ENCODE measurements around the gene ZDHHC14.

The ZDHHC14 gene

DNA sequence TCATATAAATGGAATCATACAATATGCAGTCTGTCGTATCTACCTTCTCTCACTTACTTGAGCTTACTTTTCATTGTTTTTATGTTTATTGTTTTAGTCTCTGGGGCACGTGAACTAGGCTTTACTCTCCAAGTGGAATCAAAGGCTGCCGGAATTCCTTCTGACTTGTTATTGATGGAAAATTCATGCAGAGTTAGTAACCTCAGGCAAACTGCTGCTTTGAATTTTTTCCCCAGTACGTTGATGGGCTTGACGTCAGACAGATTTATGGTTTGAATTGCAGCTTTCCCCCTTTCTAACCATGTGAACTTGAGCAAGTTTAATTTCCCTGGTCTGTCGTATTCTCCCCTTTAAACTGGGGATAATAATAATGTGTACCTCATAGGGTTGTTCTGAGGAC is 68.6 kb downstream of the ZDHHC14 start:
- H3K36me3 ChIP-seq (ENCODE audit: low read length): no peaks in the 10 kb centered on the region
- H3K27me3 ChIP-seq (ENCODE audit: low read length): no peaks in the 10 kb centered on the region
- no peaks in the 10 kb centered on the region for H3K9me3 ChIP-seq (ENCODE audit: insufficient read depth, low read length)
- no peak overlapping the region for H3K4me3 ChIP-seq (ENCODE audit: insufficient read depth, low read length, poor library complexity, severe bottlenecking)
- no peak overlapping the region for H3K27ac ChIP-seq (ENCODE audit: low read depth, low read length)
- H3K79me2 ChIP-seq (ENCODE audit: insufficient read depth, low read length): no peaks in the 10 kb centered on the region
- H3K9me2 ChIP-seq (replicated peaks; ENCODE audit: insufficient read depth, low read length): no peaks in the 10 kb centered on the region
- no peak overlapping the region for H2AFZ ChIP-seq (ENCODE audit: low read depth, low read length, severe bottlenecking)
- no peaks in the 10 kb centered on the region for H3F3A ChIP-seq (ENCODE audit: insufficient read depth)
- H3K9ac ChIP-seq (ENCODE audit: low read length): no peak overlapping the region
- H4K20me1 ChIP-seq (ENCODE audit: low read depth, low read length): no peaks in the 10 kb centered on the region
- TF ChIP-seq EZH2phosphoT487 (conservative IDR thresholded peaks at IDR 0.05; ENCODE audit: low read length) (no peak), CTCF (IDR thresholded peaks at IDR 0.05; ENCODE audit: insufficient read depth, low read length, poor library complexity, severe bottlenecking) (no peak)
- no peak overlapping the region for H3K4me2 ChIP-seq (ENCODE audit: low read depth, low read length, poor library complexity, severe bottlenecking)

GRCh38 chr6:157450931-157451742 is 70.1 kb downstream of the ZDHHC14 start:
- Histone ChIP-seq H3K27me3 (ENCODE audit: low read length) (no peaks in the 10 kb centered on the region), H3F3A (ENCODE audit: insufficient read depth) (no peaks in the 10 kb centered on the region), H3K9me3 (ENCODE audit: insufficient read depth, low read length) (no peaks in the 10 kb centered on the region), H3K36me3 (ENCODE audit: low read length) (no peaks in the 10 kb centered on the region), H3K4me2 (ENCODE audit: low read depth, low read length, poor library complexity, severe bottlenecking) (no peak overlapping the region), H3K79me2 (ENCODE audit: insufficient read depth, low read length) (no peaks in the 10 kb centered on the region), H3K9ac (ENCODE audit: low read length) (no peak overlapping the region), H3K4me3 (ENCODE audit: insufficient read depth, low read length, poor library complexity, severe bottlenecking) (no peak overlapping the region), H3K9me2 (replicated peaks; ENCODE audit: insufficient read depth, low read length) (no peaks in the 10 kb centered on the region), H2AFZ (ENCODE audit: low read depth, low read length, severe bottlenecking) (no peak overlapping the region), H3K27ac (ENCODE audit: low read depth, low read length) (no peak overlapping the region), H4K20me1 (ENCODE audit: low read depth, low read length) (no peaks in the 10 kb centered on the region)
- TF ChIP-seq CTCF (IDR thresholded peaks at IDR 0.05; ENCODE audit: insufficient read depth, low read length, poor library complexity, severe bottlenecking) (no peak), EZH2phosphoT487 (conservative IDR thresholded peaks at IDR 0.05; ENCODE audit: low read length) (no peak)

- no peaks in the 10 kb centered on the region for H3K9me3 ChIP-seq (ENCODE audit: insufficient read depth, low read length)
- no peaks in the 10 kb centered on the region for H3K9me2 ChIP-seq (replicated peaks; ENCODE audit: insufficient read depth, low read length)
- H3K4me2 ChIP-seq (ENCODE audit: low read depth, low read length, poor library complexity, severe bottlenecking): no peak overlapping the region
- H3K4me3 ChIP-seq (ENCODE audit: insufficient read depth, low read length, poor library complexity, severe bottlenecking): no peak overlapping the region
- no peaks in the 10 kb centered on the region for H3K36me3 ChIP-seq (ENCODE audit: low read length)
- no peak overlapping the region for H3K9ac ChIP-seq (ENCODE audit: low read length)
- H3K79me2 ChIP-seq (ENCODE audit: insufficient read depth, low read length): no peaks in the 10 kb centered on the region
- H3F3A ChIP-seq (ENCODE audit: insufficient read depth): no peaks in the 10 kb centered on the region
- TF ChIP-seq EZH2phosphoT487 (conservative IDR thresholded peaks at IDR 0.05; ENCODE audit: low read length): no peak
- no peak for TF ChIP-seq CTCF (IDR thresholded peaks at IDR 0.05; ENCODE audit: insufficient read depth, low read length, poor library complexity, severe bottlenecking)
- no peak overlapping the region for H3K27ac ChIP-seq (ENCODE audit: low read depth, low read length)
- H4K20me1 ChIP-seq (ENCODE audit: low read depth, low read length): no peaks in the 10 kb centered on the region
- no peak overlapping the region for H2AFZ ChIP-seq (ENCODE audit: low read depth, low read length, severe bottlenecking)
- H3K27me3 ChIP-seq (ENCODE audit: low read length): no peaks in the 10 kb centered on the region
These were observed 71.1 kb downstream of the ZDHHC14 start for GRCh38 chr6:157452096-157452495.
